ENCODE results near the gene TMEM63A.

The TMEM63A gene

GRCh38 chr1:225834417-225835329 lies 47.5 kb downstream of the TMEM63A start:
- peak; percentile 49 for DNase-seq (ENCODE audit: low read depth, low spot score)

GRCh38 chr1:225830841-225831240 lies 51.3 kb downstream of the TMEM63A start:
- TF ChIP-seq CTCF (IDR thresholded peaks at IDR 0.05; ENCODE audit: low read depth, low read length), result no peak
- in situ Hi-C loops (cut with HindIII; ENCODE audit: low sequenced_read_pairs), result no loop called here

More at GRCh38 chr1:225834417-225835329, 47.5 kb downstream of the TMEM63A start:
- in situ Hi-C loops (cut with HindIII; ENCODE audit: low sequenced_read_pairs), result no loop called here
- TF ChIP-seq CTCF (IDR thresholded peaks at IDR 0.05; ENCODE audit: low read depth, low read length), result no peak
- no peak overlapping the region for H3K4me3 ChIP-seq (ENCODE audit: low read depth, low read length)

GRCh38 chr1:225828706-225829345 lies 53.4 kb downstream of the TMEM63A start:
- in situ Hi-C loops (cut with HindIII; ENCODE audit: low sequenced_read_pairs), result no loop called here
- TF ChIP-seq CTCF (IDR thresholded peaks at IDR 0.05; ENCODE audit: low read depth, low read length), result no peak
- no peak overlapping the region for H3K4me3 ChIP-seq (ENCODE audit: low read depth, low read length)
- no peak for DNase-seq (ENCODE audit: low read depth, low spot score)

More at GRCh38 chr1:225830841-225831240, 51.3 kb downstream of the TMEM63A start:
- H3K4me3 ChIP-seq (ENCODE audit: low read depth, low read length), result no peak overlapping the region
- DNase-seq (ENCODE audit: low read depth, low spot score), result no peak

- H3K4me3 ChIP-seq (ENCODE audit: low read depth, low read length), result no peak overlapping the region
- DNase-seq (ENCODE audit: low read depth, low spot score), result no peak
- in situ Hi-C loops (cut with HindIII; ENCODE audit: low sequenced_read_pairs), result no loop called here
- TF ChIP-seq CTCF (IDR thresholded peaks at IDR 0.05; ENCODE audit: low read depth, low read length), result no peak
Measured at GRCh38 chr1:225827076-225827475, 55.1 kb downstream of the TMEM63A start.

- no peak for TF ChIP-seq CTCF (IDR thresholded peaks at IDR 0.05; ENCODE audit: low read depth, low read length)
- in situ Hi-C loops (cut with HindIII; ENCODE audit: low sequenced_read_pairs), result no loop called here
- no peak overlapping the region for H3K4me3 ChIP-seq (ENCODE audit: low read depth, low read length)
- DNase-seq (ENCODE audit: low read depth, low spot score), result no peak
Measured at GRCh38 chr1:225825607-225826007, 56.6 kb downstream of the TMEM63A start.

- in situ Hi-C loops (cut with HindIII; ENCODE audit: low sequenced_read_pairs), result no loop called here
- no peak for TF ChIP-seq CTCF (IDR thresholded peaks at IDR 0.05; ENCODE audit: low read depth, low read length)
- H3K4me3 ChIP-seq (ENCODE audit: low read depth, low read length), result no peak overlapping the region
Measured at GRCh38 chr1:225825078-225825477, 57.1 kb downstream of the TMEM63A start.

More at GRCh38 chr1:225825078-225825477, 57.1 kb downstream of the TMEM63A start:
- no peak for DNase-seq (ENCODE audit: low read depth, low spot score)

Measured in astrocyte of the spinal cord (primary cell).